Neutrophil (primary cell): ENCODE results near the gene THAP3.

Experiments
- H3K27ac ChIP-seq: fragments of 200-600 bp; sonication (generic); 2 replicates; pipeline ENCODE4 v1.5.1; 2016; ENCODE audit warnings: mild to moderate bottlenecking, moderate library complexity
- H3K27me3 ChIP-seq: fragments of 200-600 bp; sonication (generic); 2 replicates; pipeline ENCODE4 v1.6.0; 2016; ENCODE audit warnings: mild to moderate bottlenecking
- H3K36me3 ChIP-seq: fragments of 200-600 bp; sonication (generic); 2 replicates; pipeline ENCODE4 v1.5.1; 2017
- H3K4me1 ChIP-seq, 2 experiments: fragments of 200-600 bp in 1 of 2; sonication (generic) in 1 of 2; 1 replicate in 1 of 2; 2 replicates in 1 of 2; pipeline versions ENCODE4 v1.5.1 to v1.6.1; 2013 to 2016; ENCODE audit warnings: low read depth in 1 of 2, low read length in 1 of 2, mild to moderate bottlenecking in 1 of 2, moderate library complexity in 1 of 2; ENCODE audit not compliant: control insufficient read depth in 1 of 2, insufficient read depth in 1 of 2
- H3K4me3 ChIP-seq, 2 experiments: fragments of 200-600 bp in 1 of 2; sonication (generic) in 1 of 2; 1 replicate in 1 of 2; 2 replicates in 1 of 2; pipeline ENCODE4 v1.5.1; 2013 to 2016; ENCODE audit warnings: low read depth in 1 of 2, low read length in 1 of 2, mild to moderate bottlenecking in 1 of 2, moderate library complexity in 1 of 2
- H3K9me3 ChIP-seq: fragments of 200-600 bp; sonication (generic); 2 replicates; pipeline ENCODE4 v1.5.1; 2016
- CTCF ChIP-seq: fragments of 200-600 bp; sonication (generic); IDR thresholded peaks from 2 replicates; pipeline ENCODE4 v1.5.1; 2016; ENCODE audit warnings: antibody characterized with exemption

The THAP3 gene

DNA sequence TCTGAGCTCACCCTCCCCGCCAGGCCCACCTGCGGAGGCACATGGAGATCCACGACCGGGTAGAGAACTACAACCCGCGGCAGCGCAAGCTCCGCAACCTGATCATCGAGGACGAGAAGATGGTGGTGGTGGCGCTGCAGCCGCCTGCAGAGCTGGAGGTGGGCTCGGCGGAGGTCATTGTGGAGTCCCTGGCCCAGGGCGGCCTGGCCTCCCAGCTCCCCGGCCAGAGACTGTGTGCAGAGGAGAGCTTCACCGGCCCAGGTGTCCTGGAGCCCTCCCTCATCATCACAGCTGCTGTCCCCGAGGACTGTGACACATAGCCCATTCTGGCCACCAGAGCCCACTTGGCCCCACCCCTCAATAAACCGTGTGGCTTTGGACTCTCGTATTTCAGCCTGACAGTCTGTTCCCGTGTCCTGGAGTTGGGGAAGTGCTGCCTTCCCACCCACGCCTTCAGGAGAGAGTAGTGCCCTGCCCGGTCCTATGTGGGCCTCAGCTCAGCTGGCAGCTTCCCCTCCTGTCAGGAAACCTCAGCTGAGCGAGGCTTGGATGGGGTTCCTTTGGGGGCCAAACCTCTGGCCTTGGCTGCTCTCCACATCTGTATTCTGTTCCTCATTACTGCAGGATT is 35.7 kb upstream of the THAP3 start:
- Histone ChIP-seq H3K4me1 (peaks cover 28 to 32% of the 10 kb centered on the region in 2 experiments), H3K27ac (peak overlapping the region; percentile 80), H3K36me3 (peaks cover 97% of the 10 kb centered on the region)

GRCh38 chr1:6590046-6590445 is 34.6 kb upstream of the THAP3 start:
- H3K4me3 ChIP-seq: no peak overlapping the region
- no peak for TF ChIP-seq CTCF
- H3K27ac ChIP-seq: peak overlapping the region; percentile 80
- no peaks in the 10 kb centered on the region for H3K9me3 ChIP-seq
- peaks cover 32 to 35% of the 10 kb centered on the region in 2 experiments for H3K4me1 ChIP-seq
- peaks cover 99% of the 10 kb centered on the region for H3K36me3 ChIP-seq
- H3K27me3 ChIP-seq: no peaks in the 10 kb centered on the region

More for the DNA sequence above, 35.7 kb upstream of the THAP3 start:
- TF ChIP-seq CTCF: no peak
- Histone ChIP-seq H3K4me3 (no peak overlapping the region), H3K9me3 (no peaks in the 10 kb centered on the region), H3K27me3 (no peaks in the 10 kb centered on the region)

DNA sequence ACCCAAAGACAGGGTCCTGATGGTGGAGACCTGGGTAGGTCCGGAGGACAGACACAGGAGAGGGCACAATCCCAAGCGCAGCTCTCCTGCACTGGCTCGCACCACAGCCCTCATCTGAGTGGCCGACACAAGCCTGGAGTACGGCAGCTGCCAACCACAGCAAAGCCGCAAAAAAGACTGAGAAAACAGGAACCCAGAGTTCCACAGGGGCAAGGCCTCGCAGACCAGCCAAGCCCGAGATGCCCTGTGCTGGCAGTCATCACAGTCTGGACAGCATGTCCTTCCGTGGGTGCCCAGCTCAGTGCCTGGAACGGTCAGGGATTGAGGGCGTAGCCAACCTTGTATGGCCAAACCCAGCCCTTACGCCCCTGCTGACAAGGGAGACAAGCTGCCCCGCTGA is 33.4 kb upstream of the THAP3 start:
- H3K4me3 ChIP-seq: peak overlapping the region; percentile 15 to 24
- no peaks in the 10 kb centered on the region for H3K9me3 ChIP-seq
- H3K36me3 ChIP-seq: peaks cover 100% of the 10 kb centered on the region
- peaks cover 43 to 45% of the 10 kb centered on the region in 2 experiments for H3K4me1 ChIP-seq
- H3K27me3 ChIP-seq: no peaks in the 10 kb centered on the region
- H3K27ac ChIP-seq: peak overlapping the region; percentile 80
- no peak for TF ChIP-seq CTCF

DNA sequence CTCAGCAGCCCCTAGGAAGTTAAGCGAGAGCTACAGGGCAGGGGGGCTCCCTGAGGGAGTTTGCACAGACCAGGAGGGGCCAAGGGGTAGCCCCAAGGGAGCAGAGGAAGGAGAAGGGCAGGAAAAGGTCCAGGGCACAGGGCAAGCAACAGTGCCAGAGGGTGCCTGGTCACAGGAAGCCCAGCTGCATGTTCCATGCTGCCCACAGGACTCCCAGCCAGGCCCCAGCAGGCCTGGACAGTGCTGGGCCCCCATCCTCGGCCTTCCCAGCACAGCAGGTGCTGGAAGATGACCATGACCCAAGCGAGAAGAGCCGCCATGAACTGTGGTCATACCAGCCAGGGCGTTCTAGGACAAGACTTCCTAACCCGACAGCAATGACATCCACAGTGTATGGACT is 33.0 kb upstream of the THAP3 start:
- Histone ChIP-seq H3K9me3 (no peaks in the 10 kb centered on the region), H3K4me3 (peak overlapping the region in 1 of 2 experiments; percentile 24), H3K4me1 (peaks cover 46 to 49% of the 10 kb centered on the region in 2 experiments), H3K27ac (peak overlapping the region; percentile 80), H3K36me3 (peaks cover 100% of the 10 kb centered on the region), H3K27me3 (no peaks in the 10 kb centered on the region)
- no peak for TF ChIP-seq CTCF

DNA sequence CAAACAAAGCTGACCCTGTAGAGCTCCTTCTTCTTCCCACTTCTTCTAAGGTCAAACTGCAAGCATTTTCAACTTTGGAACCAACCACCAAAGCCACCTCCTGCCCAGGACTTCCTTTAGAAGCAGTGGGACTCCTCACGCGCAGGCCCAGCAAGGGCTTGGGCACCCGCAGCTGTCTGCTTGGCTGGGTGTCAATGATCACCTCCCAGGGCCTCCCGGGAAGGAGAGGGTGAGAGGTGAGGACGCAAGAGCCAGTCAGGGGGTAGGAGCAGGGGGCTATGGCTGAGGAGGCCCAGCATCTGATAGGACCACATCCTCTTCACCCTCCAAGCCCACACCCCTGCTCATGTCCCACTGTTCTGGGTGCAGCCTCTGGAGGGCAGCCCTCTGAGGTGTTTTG is 32.2 kb upstream of the THAP3 start:
- H3K36me3 ChIP-seq: peaks cover 100% of the 10 kb centered on the region
- peaks cover 54 to 57% of the 10 kb centered on the region in 2 experiments for H3K4me1 ChIP-seq
- no peak overlapping the region for H3K4me3 ChIP-seq
- no peaks in the 10 kb centered on the region for H3K9me3 ChIP-seq
- no peaks in the 10 kb centered on the region for H3K27me3 ChIP-seq
- H3K27ac ChIP-seq: peak overlapping the region; percentile 80
- TF ChIP-seq CTCF: no peak
